ENCODE data around the gene TBL1XR1.

DNA sequence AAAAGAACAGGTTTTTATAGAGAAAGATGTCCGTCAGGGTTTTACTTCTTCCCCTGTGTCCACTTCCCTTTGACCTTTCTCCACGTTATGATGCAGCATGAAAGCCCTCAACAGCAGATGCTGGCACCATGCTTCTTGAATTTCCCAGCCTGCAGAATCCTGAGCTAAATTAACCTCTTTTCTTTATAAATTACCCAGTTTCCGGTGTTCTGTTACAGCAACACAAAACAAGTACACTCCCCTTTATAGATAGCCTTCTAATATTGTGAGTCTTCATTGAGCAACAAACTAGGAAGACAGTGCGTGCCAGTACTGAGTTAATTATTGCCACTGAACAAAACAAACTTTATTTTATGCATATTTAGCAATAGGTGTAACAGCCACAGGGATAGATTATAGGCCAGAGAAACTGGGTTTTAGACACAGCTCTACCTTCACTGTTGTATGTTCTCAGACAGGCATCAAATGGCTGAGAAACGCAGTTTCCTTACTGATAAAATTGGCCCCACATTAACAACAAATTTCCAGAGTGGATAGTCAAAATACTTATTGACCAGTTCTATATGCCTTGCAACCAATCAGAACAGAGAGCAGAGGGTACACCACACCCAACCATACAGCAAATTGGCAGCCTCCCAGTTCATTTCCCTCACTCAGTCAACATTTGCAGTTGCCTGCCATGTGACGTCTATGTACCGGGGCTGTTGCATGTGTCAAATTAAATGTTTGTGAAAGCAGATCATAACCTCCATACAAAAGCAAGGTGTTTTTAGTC is 14.4 kb upstream of the TBL1XR1 start:
- TF ChIP-seq, protein P1, sequence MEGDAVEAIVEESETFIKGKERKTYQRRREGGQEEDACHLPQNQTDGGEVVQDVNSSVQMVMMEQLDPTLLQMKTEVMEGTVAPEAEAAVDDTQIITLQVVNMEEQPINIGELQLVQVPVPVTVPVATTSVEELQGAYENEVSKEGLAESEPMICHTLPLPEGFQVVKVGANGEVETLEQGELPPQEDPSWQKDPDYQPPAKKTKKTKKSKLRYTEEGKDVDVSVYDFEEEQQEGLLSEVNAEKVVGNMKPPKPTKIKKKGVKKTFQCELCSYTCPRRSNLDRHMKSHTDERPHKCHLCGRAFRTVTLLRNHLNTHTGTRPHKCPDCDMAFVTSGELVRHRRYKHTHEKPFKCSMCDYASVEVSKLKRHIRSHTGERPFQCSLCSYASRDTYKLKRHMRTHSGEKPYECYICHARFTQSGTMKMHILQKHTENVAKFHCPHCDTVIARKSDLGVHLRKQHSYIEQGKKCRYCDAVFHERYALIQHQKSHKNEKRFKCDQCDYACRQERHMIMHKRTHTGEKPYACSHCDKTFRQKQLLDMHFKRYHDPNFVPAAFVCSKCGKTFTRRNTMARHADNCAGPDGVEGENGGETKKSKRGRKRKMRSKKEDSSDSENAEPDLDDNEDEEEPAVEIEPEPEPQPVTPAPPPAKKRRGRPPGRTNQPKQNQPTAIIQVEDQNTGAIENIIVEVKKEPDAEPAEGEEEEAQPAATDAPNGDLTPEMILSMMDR (IDR thresholded peaks at IDR 0.05), result peak in 1 of 4 donors; percentile 5
- TF ChIP-seq POLR2A (IDR thresholded peaks at IDR 0.05), result peak; percentile 61
